ENCODE data around the gene CSGALNACT2.

DNA sequence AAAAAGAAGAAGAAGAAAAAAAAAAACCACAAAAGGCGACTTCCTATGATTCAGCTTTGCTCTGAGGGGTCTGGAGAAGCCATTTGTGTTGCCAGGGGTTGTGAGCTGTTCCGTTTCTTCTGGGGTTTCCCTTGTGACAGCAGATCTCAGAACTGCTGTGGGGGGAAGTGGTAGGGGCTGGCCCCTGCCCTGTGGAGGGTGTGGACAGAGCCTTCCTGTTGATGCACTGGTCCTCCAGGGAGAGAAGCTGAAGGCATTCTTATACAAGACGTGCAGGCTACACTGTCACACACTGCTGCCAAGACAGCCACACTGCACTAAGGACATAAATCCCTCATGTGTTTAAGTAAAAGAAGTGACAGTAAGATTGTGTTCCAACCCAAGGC lies 17.3 kb upstream of the CSGALNACT2 start:
- TF ChIP-seq, protein P1, sequence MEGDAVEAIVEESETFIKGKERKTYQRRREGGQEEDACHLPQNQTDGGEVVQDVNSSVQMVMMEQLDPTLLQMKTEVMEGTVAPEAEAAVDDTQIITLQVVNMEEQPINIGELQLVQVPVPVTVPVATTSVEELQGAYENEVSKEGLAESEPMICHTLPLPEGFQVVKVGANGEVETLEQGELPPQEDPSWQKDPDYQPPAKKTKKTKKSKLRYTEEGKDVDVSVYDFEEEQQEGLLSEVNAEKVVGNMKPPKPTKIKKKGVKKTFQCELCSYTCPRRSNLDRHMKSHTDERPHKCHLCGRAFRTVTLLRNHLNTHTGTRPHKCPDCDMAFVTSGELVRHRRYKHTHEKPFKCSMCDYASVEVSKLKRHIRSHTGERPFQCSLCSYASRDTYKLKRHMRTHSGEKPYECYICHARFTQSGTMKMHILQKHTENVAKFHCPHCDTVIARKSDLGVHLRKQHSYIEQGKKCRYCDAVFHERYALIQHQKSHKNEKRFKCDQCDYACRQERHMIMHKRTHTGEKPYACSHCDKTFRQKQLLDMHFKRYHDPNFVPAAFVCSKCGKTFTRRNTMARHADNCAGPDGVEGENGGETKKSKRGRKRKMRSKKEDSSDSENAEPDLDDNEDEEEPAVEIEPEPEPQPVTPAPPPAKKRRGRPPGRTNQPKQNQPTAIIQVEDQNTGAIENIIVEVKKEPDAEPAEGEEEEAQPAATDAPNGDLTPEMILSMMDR (IDR thresholded peaks at IDR 0.05) = no peak
- TF ChIP-seq POLR2A (IDR thresholded peaks at IDR 0.05) = no peak

Measured in thyroid gland (tissue), 4 donors.